Mesenchymal stem cell (in vitro differentiated cells and primary cell): ENCODE data around the gene CAMK2D.
"Not testable (repeated sequence)": the region's sequence is repeated elsewhere in the genome, so short reads cannot be mapped to it uniquely, and the experiment has no call there.

Experiments used
- DNase-seq: peaks from one replicate; pipeline ENCODE4 v3.0.0-alpha.2; 2013
- H2AFZ ChIP-seq: one replicate; pipeline ENCODE4 v1.6.1; 2013; ENCODE audit warnings: low read depth, mild to moderate bottlenecking, control low read depth, inconsistent platforms, low read length, moderate library complexity
- H2AK5ac ChIP-seq: 2 replicates; pipeline ENCODE4 v1.6.1; 2013; ENCODE audit warnings: low read length, moderate library complexity, mild to moderate bottlenecking, inconsistent platforms; ENCODE audit not compliant: severe bottlenecking
- H2BK120ac ChIP-seq: one replicate; pipeline ENCODE4 v1.6.1; 2013; ENCODE audit warnings: low read depth, mild to moderate bottlenecking, inconsistent platforms, low read length, moderate library complexity
- H2BK12ac ChIP-seq, 2 experiments: one replicate each; pipeline ENCODE4 v1.6.1; 2013; ENCODE audit warnings: inconsistent platforms in 2 of 2, low read length in 2 of 2, mild to moderate bottlenecking in 2 of 2, moderate library complexity in 2 of 2, control low read depth in 1 of 2
- H2BK15ac ChIP-seq: one replicate; pipeline ENCODE4 v1.6.1; 2013; ENCODE audit warnings: mild to moderate bottlenecking, low read depth, inconsistent platforms; ENCODE audit not compliant: poor library complexity, severe bottlenecking
- H2BK5ac ChIP-seq: 2 replicates; pipeline ENCODE4 v1.6.1; 2013; ENCODE audit warnings: low read depth, mild to moderate bottlenecking, low read length, control low read depth, inconsistent platforms; ENCODE audit not compliant: poor library complexity, severe bottlenecking
- H3K14ac ChIP-seq, 2 experiments: one replicate each; pipeline ENCODE4 v1.6.1; 2013; ENCODE audit warnings: inconsistent platforms in 2 of 2, low read length in 2 of 2, control low read depth in 1 of 2, mild to moderate bottlenecking in 1 of 2, moderate library complexity in 1 of 2
- H3K18ac ChIP-seq, 2 experiments: one replicate each; pipeline ENCODE4 v1.6.1; 2013; ENCODE audit warnings: inconsistent platforms in 2 of 2, low read length in 2 of 2, control low read depth in 1 of 2, low read depth in 1 of 2, mild to moderate bottlenecking in 1 of 2
- H3K23ac ChIP-seq, 2 experiments: one replicate each; pipeline ENCODE4 v1.6.1; 2013; ENCODE audit warnings: inconsistent platforms in 2 of 2, low read length in 2 of 2, mild to moderate bottlenecking in 2 of 2, moderate library complexity in 2 of 2, control low read depth in 1 of 2
- H3K27ac ChIP-seq: 2 replicates; pipeline ENCODE4 v1.5.1; 2013; ENCODE audit warnings: mild to moderate bottlenecking, moderate library complexity, low read length, control low read depth, inconsistent platforms; ENCODE audit not compliant: poor library complexity, severe bottlenecking
- H3K27me3 ChIP-seq, 2 experiments: 2 replicates each; pipeline versions ENCODE4 v1.6.1 to v1.7.0; 2013; ENCODE audit warnings: low read length in 2 of 2, mild to moderate bottlenecking in 2 of 2, moderate library complexity in 2 of 2, control low read depth in 1 of 2, inconsistent platforms in 1 of 2; ENCODE audit not compliant: control insufficient read depth in 1 of 2, insufficient read depth in 1 of 2
- H3K36me3 ChIP-seq, 2 experiments: 2 replicates each; pipeline versions ENCODE4 v1.6.1 to v1.7.0; 2013; ENCODE audit warnings: low read length in 2 of 2, control low read depth in 1 of 2, inconsistent platforms in 1 of 2, low read depth in 1 of 2, mild to moderate bottlenecking in 1 of 2; ENCODE audit not compliant: insufficient read depth in 2 of 2, control insufficient read depth in 1 of 2
- H3K4ac ChIP-seq, 2 experiments: one replicate each; pipeline ENCODE4 v1.6.1; 2013; ENCODE audit warnings: inconsistent platforms in 2 of 2, low read length in 2 of 2, mild to moderate bottlenecking in 2 of 2, moderate library complexity in 2 of 2, control low read depth in 1 of 2, low read depth in 1 of 2
- H3K4me1 ChIP-seq: 2 replicates; pipeline ENCODE4 v1.6.1; 2013; ENCODE audit warnings: low read depth, low read length, control low read depth; ENCODE audit not compliant: control insufficient read depth, insufficient read depth
- H3K4me2 ChIP-seq: 2 replicates; pipeline ENCODE4 v1.6.1; 2013; ENCODE audit warnings: low read length, mild to moderate bottlenecking, inconsistent platforms; ENCODE audit not compliant: poor library complexity, severe bottlenecking
- H3K4me3 ChIP-seq, 2 experiments: 2 replicates each; pipeline versions ENCODE4 v1.5.1 to v1.7.0; 2013; ENCODE audit warnings: low read length in 2 of 2, mild to moderate bottlenecking in 2 of 2, control low read depth in 1 of 2, low read depth in 1 of 2; ENCODE audit not compliant: insufficient read depth in 1 of 2
- H3K79me1 ChIP-seq: replicated peaks from 2 replicates; pipeline ENCODE4 v1.6.1; 2013; ENCODE audit warnings: mild to moderate bottlenecking, control low read depth, low read length, inconsistent platforms; ENCODE audit not compliant: poor library complexity, severe bottlenecking
- H3K9ac ChIP-seq: 2 replicates; pipeline ENCODE4 v1.7.0; 2013; ENCODE audit warnings: mild to moderate bottlenecking, low read length, moderate library complexity
- H3K9me3 ChIP-seq: 2 replicates; pipeline ENCODE4 v1.7.0; 2013; ENCODE audit warnings: mild to moderate bottlenecking, low read length; ENCODE audit not compliant: control insufficient read depth
- H4K8ac ChIP-seq: one replicate; pipeline ENCODE4 v1.6.1; 2013; ENCODE audit warnings: inconsistent platforms, mild to moderate bottlenecking, low read length, moderate library complexity
- H4K91ac ChIP-seq: one replicate; pipeline ENCODE4 v1.6.1; 2013; ENCODE audit warnings: mild to moderate bottlenecking, low read length, inconsistent platforms
- WGBS: methylation state at CpG from one replicate; pipeline ENCODE4 v1.1.7; 2013; ENCODE audit warnings: mixed read lengths; 5-methylcytosine and 5-hydroxymethylcytosine counted together

Gene CAMK2D

GRCh38 chr4:113707048-113707447 is 54.5 kb downstream of the CAMK2D start:
- H3K14ac ChIP-seq = no peak overlapping the region
- no peak overlapping the region for H2BK120ac ChIP-seq
- DNase-seq = no peak
- H2AK5ac ChIP-seq = no peak overlapping the region
- H3K9ac ChIP-seq = peak overlapping the region; percentile 36
- H3K27me3 ChIP-seq = no peaks in the 10 kb centered on the region
- no peak overlapping the region for H4K8ac ChIP-seq
- no peak overlapping the region for H2BK12ac ChIP-seq
- H3K18ac ChIP-seq = no peak overlapping the region
- no peak overlapping the region for H2AFZ ChIP-seq
- no peak overlapping the region for H3K23ac ChIP-seq
- WGBS = no CpG with 5 or more reads among the region's 2 CpGs
- peaks cover 3% of the 10 kb centered on the region for H3K79me1 ChIP-seq
- H3K4me3 ChIP-seq = no peak overlapping the region
- H4K91ac ChIP-seq = no peak overlapping the region
- peaks cover 0 to 44% of the 10 kb centered on the region in 2 experiments for H3K36me3 ChIP-seq
- no peak overlapping the region for H3K4ac ChIP-seq
- H3K4me2 ChIP-seq = no peak overlapping the region
- no peak overlapping the region for H2BK5ac ChIP-seq
- no peaks in the 10 kb centered on the region for H3K9me3 ChIP-seq
- H2BK15ac ChIP-seq = no peak overlapping the region
- peaks cover 2% of the 10 kb centered on the region for H3K4me1 ChIP-seq
- H3K27ac ChIP-seq = no peak overlapping the region

GRCh38 chr4:113705097-113705496 is 56.4 kb downstream of the CAMK2D start:
- not testable (repeated sequence) for H3K79me1 ChIP-seq, H3K9ac ChIP-seq, H2AFZ ChIP-seq, H3K14ac ChIP-seq, DNase-seq, H3K23ac ChIP-seq, H3K9me3 ChIP-seq, H3K4ac ChIP-seq, H4K91ac ChIP-seq, H2BK12ac ChIP-seq, H3K27me3 ChIP-seq, H3K4me1 ChIP-seq, H2BK120ac ChIP-seq, H2AK5ac ChIP-seq, H2BK15ac ChIP-seq, H3K18ac ChIP-seq, H2BK5ac ChIP-seq, H3K4me3 ChIP-seq, H4K8ac ChIP-seq, H3K4me2 ChIP-seq, H3K27ac ChIP-seq
- peaks cover 0 to 42% of the 10 kb centered on the region in 2 experiments for H3K36me3 ChIP-seq
- 92% methylated on average over 2 of the region's 6 CpGs for WGBS

GRCh38 chr4:113702596-113702995 is 58.9 kb downstream of the CAMK2D start:
- H3K79me1 ChIP-seq, H3K18ac ChIP-seq, H3K4ac ChIP-seq, H2BK120ac ChIP-seq, H3K27me3 ChIP-seq, H4K91ac ChIP-seq, H2AFZ ChIP-seq, H3K9me3 ChIP-seq, H2BK15ac ChIP-seq, H2AK5ac ChIP-seq, H2BK5ac ChIP-seq, H3K4me1 ChIP-seq, H3K14ac ChIP-seq, H3K9ac ChIP-seq, H3K23ac ChIP-seq, H3K27ac ChIP-seq, H3K4me3 ChIP-seq, H2BK12ac ChIP-seq, H4K8ac ChIP-seq, H3K4me2 ChIP-seq: not testable (repeated sequence)
- 60% methylated on average over 1 of the region's 3 CpGs for WGBS
- peak; percentile 54 for DNase-seq
- H3K36me3 ChIP-seq = peaks cover 0 to 49% of the 10 kb centered on the region in 2 experiments

- Histone ChIP-seq H3K9me3 (no peaks in the 10 kb centered on the region), H3K18ac (no peak overlapping the region), H2BK12ac (no peak overlapping the region), H4K91ac (no peak overlapping the region), H3K23ac (no peak overlapping the region), H2AFZ (no peak overlapping the region), H2BK120ac (no peak overlapping the region), H3K27me3 (no peaks in the 10 kb centered on the region), H3K4me1 (peaks cover 5% of the 10 kb centered on the region), H3K27ac (peak overlapping the region; percentile 13), H4K8ac (no peak overlapping the region), H3K4ac (no peak overlapping the region), H3K4me3 (no peak overlapping the region), H3K79me1 (peaks cover 8% of the 10 kb centered on the region), H3K9ac (no peak overlapping the region), H3K4me2 (no peak overlapping the region), H3K14ac (no peak overlapping the region), H2AK5ac (no peak overlapping the region), H2BK5ac (no peak overlapping the region), H3K36me3 (peaks cover 0 to 60% of the 10 kb centered on the region in 2 experiments), H2BK15ac (no peak overlapping the region)
- WGBS = 16% methylated on average over 1 of the region's 1 CpG
- no peak for DNase-seq
Observed at GRCh38 chr4:113701169-113701568, 60.4 kb downstream of the CAMK2D start.
